Activated CD4-positive, alpha-beta T cell treated with anti-CD3 and anti-CD28 coated beads for 36 hours (primary cell): ENCODE results near the gene CD80. TPM values are rescaled to one million over a fixed set of nuclear protein-coding genes. Genes with fewer than 3 reads are reported as not detected.

Source experiments
- ATAC-seq: fragments of 200-7000 bp; cut with Tn5 transposase; one replicate; pipeline ENCODE4 v1.10.0; 2021; ENCODE audit warnings: mild to moderate bottlenecking, moderate library complexity
- CTCF ChIA-PET: fragments of 350-600 bp; sonication (Branson Sonifier 250); formaldehyde crosslinking; loops from one replicate; lab custom pipeline; 2021; ENCODE audit warnings: antibody characterized with exemption; lab: Charles Lee
- POLR2A ChIA-PET: fragments of 350-600 bp; sonication (Branson Sonifier 250); formaldehyde crosslinking; loops from one replicate; lab custom pipeline; 2021; ENCODE audit warnings: antibody characterized with exemption, inconsistent platforms; lab: Charles Lee
- DNase-seq: peaks from one replicate; pipeline ENCODE4 v3.0.0-alpha.2; 2020
- H3K27ac Mint-ChIP-seq: one replicate; pipeline ENCODE4 v1.8.0; 2021; ENCODE audit warnings: mixed read lengths
- H3K27me3 Mint-ChIP-seq: one replicate; pipeline ENCODE4 v1.8.0; 2021; ENCODE audit warnings: mixed read lengths
- H3K36me3 Mint-ChIP-seq: one replicate; pipeline ENCODE4 v1.8.0; 2021; ENCODE audit warnings: low read depth, mixed read lengths
- H3K4me1 Mint-ChIP-seq: one replicate; pipeline ENCODE4 v1.8.0; 2021; ENCODE audit warnings: mixed read lengths
- H3K4me3 Mint-ChIP-seq: one replicate; pipeline ENCODE4 v1.8.0; 2021; ENCODE audit warnings: mild to moderate bottlenecking, moderate library complexity, mixed read lengths
- H3K9me3 Mint-ChIP-seq: one replicate; pipeline ENCODE4 v1.8.0; 2021; ENCODE audit warnings: low read depth, mixed read lengths
- intact Hi-C, 2 experiments: fragments of 100-400 bp; cut with DNase I in 1 of 2; cut with micrococcal nuclease in 1 of 2; formaldehyde crosslinking; loops; one replicate each; pipeline versions ENCODE4 v1.14.2 to v1.15.1; 2022 to 2024; cut with DNase I, micrococcal nuclease
- total RNA-seq, 2 experiments: library from RNA; stranded (reverse); gene quantifications; one replicate each; pipeline ENCODE4 v1.2.3, GENCODE V29; 2021

CD80 gene
- total RNA-seq = 1 to 10 TPM in 1 of 2 experiments, under 1 TPM in 1; 0.74 to 1.2 TPM

- no peaks in the 10 kb centered on the region for H3K36me3 Mint-ChIP-seq
- H3K4me1 Mint-ChIP-seq = peaks cover 13% of the 10 kb centered on the region
- ChIA-PET POLR2A (no interaction called here), CTCF (interaction anchor here (0.5 to 1.3 kb wide), 4 partner anchors 10 to 120 kb away, joined by 3 to 4 read pairs (median 4); no protein-coding TSS in a partner anchor)
- intact Hi-C loops = loop anchor here in 1 of 2 experiments (1.0 to 5.0 kb wide), 3 partner anchors 96 to 677 kb away; partner anchors contain the start of gene TMEM39A
- DNase-seq (peak; percentile 81), ATAC-seq (peak; percentile 88)
- H3K27ac Mint-ChIP-seq = peak within 1 kb of the TSS; percentile 15
- no peak within 1 kb of the TSS for H3K4me3 Mint-ChIP-seq
- no peaks in the 10 kb centered on the region for H3K27me3 Mint-ChIP-seq
- no peaks in the 10 kb centered on the region for H3K9me3 Mint-ChIP-seq
These were observed at the start of gene CD80 for GRCh38 chr3:119559441-119559963. Gene CD80 (minus strand): TSS chr3:119559614. CDS start chr3:119557728, 1,886 bp downstream.

- Mint-ChIP-seq H3K9me3 (no peaks in the 10 kb centered on the region), H3K4me1 (peaks cover 2% of the 10 kb centered on the region), H3K4me3 (no peak overlapping the region), H3K27ac (no peak overlapping the region), H3K36me3 (no peaks in the 10 kb centered on the region), H3K27me3 (peaks cover 4% of the 10 kb centered on the region)
- DNase-seq (no peak), ATAC-seq (no peak)
- intact Hi-C loops = no loop called here
- ChIA-PET CTCF (no interaction called here), POLR2A (interaction anchor here (0.6 kb wide), 1 partner anchor 258 kb away, joined by 3 read pairs; no protein-coding TSS in a partner anchor)
These were observed 49.1 kb upstream of the CD80 start for GRCh38 chr3:119608405-119609000.

GRCh38 chr3:119604878-119605277 is 45.5 kb upstream of the CD80 start:
- Mint-ChIP-seq H3K4me1 (peaks cover 6% of the 10 kb centered on the region), H3K27ac (no peak overlapping the region), H3K9me3 (no peaks in the 10 kb centered on the region), H3K36me3 (no peaks in the 10 kb centered on the region), H3K27me3 (peaks cover 2% of the 10 kb centered on the region), H3K4me3 (no peak overlapping the region)
- intact Hi-C loops = no loop called here
- peak; percentile 78 for ATAC-seq
- CTCF ChIA-PET = no interaction called here
- DNase-seq = no peak
- POLR2A ChIA-PET = no interaction called here

- DNase-seq = no peak
- intact Hi-C loops = no loop called here
- CTCF ChIA-PET = no interaction called here
- H3K36me3 Mint-ChIP-seq = no peaks in the 10 kb centered on the region
- ATAC-seq = no peak
- H3K27me3 Mint-ChIP-seq = no peaks in the 10 kb centered on the region
- no peak overlapping the region for H3K27ac Mint-ChIP-seq
- H3K9me3 Mint-ChIP-seq = no peaks in the 10 kb centered on the region
- POLR2A ChIA-PET = no interaction called here
- H3K4me1 Mint-ChIP-seq = peaks cover 6% of the 10 kb centered on the region
- H3K4me3 Mint-ChIP-seq = no peak overlapping the region
These were observed 43.3 kb upstream of the CD80 start for GRCh38 chr3:119602676-119603075.

- peaks cover 8% of the 10 kb centered on the region for H3K4me1 Mint-ChIP-seq
- H3K4me3 Mint-ChIP-seq = no peak overlapping the region
- ChIA-PET CTCF (no interaction called here), POLR2A (no interaction called here)
- no peaks in the 10 kb centered on the region for H3K36me3 Mint-ChIP-seq
- intact Hi-C loops = loop anchor here in 1 of 2 experiments (2.0 kb wide), 1 partner anchor 76 kb away; the partner anchor contains the start of gene COX17
- H3K27me3 Mint-ChIP-seq = no peaks in the 10 kb centered on the region
- ATAC-seq = peak; percentile 70
- H3K9me3 Mint-ChIP-seq = no peaks in the 10 kb centered on the region
- H3K27ac Mint-ChIP-seq = no peak overlapping the region
- peak; percentile 44 for DNase-seq
These were observed 41.7 kb upstream of the CD80 start for GRCh38 chr3:119601154-119601553.

GRCh38 chr3:119600732-119601131 is 41.3 kb upstream of the CD80 start:
- POLR2A ChIA-PET = no interaction called here

GRCh38 chr3:119599558-119600174 is 40.3 kb upstream of the CD80 start:
- H3K27ac Mint-ChIP-seq = no peak overlapping the region
- intact Hi-C loops = loop anchor here in 1 of 2 experiments (2.0 kb wide), 1 partner anchor 77 kb away; the partner anchor contains the start of gene COX17
- H3K4me1 Mint-ChIP-seq = peaks cover 8% of the 10 kb centered on the region

More at GRCh38 chr3:119600732-119601131, 41.3 kb upstream of the CD80 start:
- Mint-ChIP-seq H3K27me3 (no peaks in the 10 kb centered on the region), H3K36me3 (no peaks in the 10 kb centered on the region), H3K4me3 (no peak overlapping the region), H3K27ac (no peak overlapping the region), H3K4me1 (peaks cover 8% of the 10 kb centered on the region), H3K9me3 (no peaks in the 10 kb centered on the region)
- DNase-seq = peak; percentile 65
- CTCF ChIA-PET = interaction anchor here (0.6 to 1.1 kb wide), 2 partner anchors 80 to 102 kb away, joined by 3 to 4 read pairs; partner anchors contain the start of gene TIMMDC1
- ATAC-seq = peak; percentile 80
- intact Hi-C loops = loop anchor here in 1 of 2 experiments (2.0 kb wide), 1 partner anchor 76 kb away; the partner anchor contains the start of gene COX17

GRCh38 chr3:119598410-119599098 is 39.1 kb upstream of the CD80 start:
- DNase-seq = no peak
- Mint-ChIP-seq H3K4me3 (no peak overlapping the region), H3K27me3 (no peaks in the 10 kb centered on the region), H3K36me3 (no peaks in the 10 kb centered on the region), H3K27ac (no peak overlapping the region), H3K9me3 (no peaks in the 10 kb centered on the region), H3K4me1 (peaks cover 6% of the 10 kb centered on the region)
- intact Hi-C loops = no loop called here
- ChIA-PET POLR2A (no interaction called here), CTCF (no interaction called here)
- peak; percentile 23 for ATAC-seq

More at GRCh38 chr3:119599558-119600174, 40.3 kb upstream of the CD80 start:
- ChIA-PET CTCF (interaction anchor here (0.5 to 1.1 kb wide), 2 partner anchors 81 to 177 kb away, joined by 4 read pairs; no protein-coding TSS in a partner anchor), POLR2A (no interaction called here)
- Mint-ChIP-seq H3K36me3 (no peaks in the 10 kb centered on the region), H3K27me3 (no peaks in the 10 kb centered on the region), H3K4me3 (no peak overlapping the region), H3K9me3 (no peaks in the 10 kb centered on the region)
- no peak for ATAC-seq
- no peak for DNase-seq

GRCh38 chr3:119597548-119598288 is 38.3 kb upstream of the CD80 start, which contains the start of gene PLA1A:
Gene PLA1A (plus strand): TSS chr3:119597885. CDS start chr3:119597914, 29 bp downstream.
- DNase-seq (no peak), ATAC-seq (no peak)
- Mint-ChIP-seq H3K27ac (no peak within 1 kb of the TSS), H3K27me3 (peaks cover 2% of the 10 kb centered on the region), H3K9me3 (no peaks in the 10 kb centered on the region), H3K4me3 (no peak within 1 kb of the TSS), H3K36me3 (no peaks in the 10 kb centered on the region), H3K4me1 (peaks cover 6% of the 10 kb centered on the region)
- ChIA-PET POLR2A (no interaction called here), CTCF (no interaction called here)
- intact Hi-C loops = no loop called here

- ChIA-PET CTCF (interaction anchor here (0.7 kb wide), 1 partner anchor 618 kb away, joined by 3 read pairs; no protein-coding TSS in a partner anchor), POLR2A (no interaction called here)
- DNase-seq (no peak), ATAC-seq (no peak)
- peaks cover 2% of the 10 kb centered on the region for H3K27me3 Mint-ChIP-seq
- H3K4me3 Mint-ChIP-seq = no peak overlapping the region
- H3K36me3 Mint-ChIP-seq = no peaks in the 10 kb centered on the region
- no peak overlapping the region for H3K27ac Mint-ChIP-seq
- no peaks in the 10 kb centered on the region for H3K9me3 Mint-ChIP-seq
- H3K4me1 Mint-ChIP-seq = peaks cover 6% of the 10 kb centered on the region
- intact Hi-C loops = no loop called here
These were observed 37.0 kb upstream of the CD80 start for GRCh38 chr3:119596398-119596797.
